Loucy (cell line): ENCODE results near the gene XPNPEP2.

Experiments used
- H2AFZ ChIP-seq: fragments of 200-600 bp; sonication (generic); 2 replicates; pipeline ENCODE4 v1.6.0; 2016; ENCODE audit warnings: antibody characterized with exemption, mild to moderate bottlenecking, low read length, moderate library complexity
- H3F3A ChIP-seq: fragments of 200-600 bp; 2 replicates; pipeline ENCODE4 v1.6.0; 2016; ENCODE audit warnings: antibody characterized with exemption, low read depth, mild to moderate bottlenecking
- H3K27me3 ChIP-seq: fragments of 200-600 bp; sonication (generic); 2 replicates; pipeline ENCODE4 v1.6.1; 2014; ENCODE audit warnings: low read length, mild to moderate bottlenecking; ENCODE audit not compliant: insufficient read depth, poor library complexity, severe bottlenecking
- H3K36me3 ChIP-seq: fragments of 200-600 bp; sonication (generic); 2 replicates; pipeline ENCODE4 v1.6.1; 2016; ENCODE audit warnings: low read length; ENCODE audit not compliant: insufficient read depth
- H3K4me1 ChIP-seq: fragments of 200-600 bp; sonication (generic); 2 replicates; pipeline ENCODE4 v1.5.1; 2014; ENCODE audit warnings: low read length, mild to moderate bottlenecking; ENCODE audit not compliant: insufficient read depth, poor library complexity, severe bottlenecking
- H3K4me2 ChIP-seq: fragments of 200-600 bp; sonication (generic); 2 replicates; pipeline ENCODE4 v1.6.0; 2014; ENCODE audit warnings: antibody characterized with exemption, low read length, low read depth, mild to moderate bottlenecking; ENCODE audit not compliant: poor library complexity, severe bottlenecking
- H3K4me3 ChIP-seq: fragments of 200-600 bp; sonication (generic); 2 replicates; pipeline ENCODE4 v1.5.1; 2014; ENCODE audit warnings: low read length, mild to moderate bottlenecking, mixed read lengths; ENCODE audit not compliant: poor library complexity, severe bottlenecking
- H3K79me2 ChIP-seq: fragments of 200-600 bp; sonication (generic); 2 replicates; pipeline ENCODE4 v1.6.1; 2014; ENCODE audit warnings: low read length; ENCODE audit not compliant: insufficient read depth
- H3K9ac ChIP-seq: fragments of 200-600 bp; sonication (generic); 2 replicates; pipeline ENCODE4 v1.6.0; 2014; ENCODE audit warnings: mild to moderate bottlenecking, low read depth, low read length, moderate library complexity; ENCODE audit not compliant: poor library complexity, severe bottlenecking
- H3K9me2 ChIP-seq: fragments of 200-600 bp; sonication (generic); replicated peaks from 2 replicates; pipeline ENCODE4 v1.6.1; 2016; ENCODE audit warnings: low read depth, low read length, mixed read lengths
- H3K9me3 ChIP-seq: fragments of 200-600 bp; sonication (generic); 2 replicates; pipeline ENCODE4 v1.6.1; 2014; ENCODE audit warnings: mild to moderate bottlenecking, antibody characterized with exemption, low read length, low read depth; ENCODE audit not compliant: insufficient read depth
- H4K20me1 ChIP-seq: fragments of 200-600 bp; sonication (generic); 2 replicates; pipeline ENCODE4 v1.6.0; 2014; ENCODE audit warnings: antibody characterized with exemption, low read length, mild to moderate bottlenecking; ENCODE audit not compliant: insufficient read depth, poor library complexity, severe bottlenecking
- CTCF ChIP-seq: fragments of 200-600 bp; sonication (generic); conservative IDR thresholded peaks from 2 replicates; pipeline ENCODE4 v1.5.1; 2014; ENCODE audit warnings: mild to moderate bottlenecking, antibody characterized with exemption, low read length
- EZH2phosphoT487 ChIP-seq: fragments of 200-600 bp; IDR thresholded peaks from 2 replicates; pipeline ENCODE4 v1.6.1; 2018; ENCODE audit warnings: antibody characterized with exemption, mild to moderate bottlenecking, moderate library complexity, borderline replicate concordance

Gene XPNPEP2

DNA sequence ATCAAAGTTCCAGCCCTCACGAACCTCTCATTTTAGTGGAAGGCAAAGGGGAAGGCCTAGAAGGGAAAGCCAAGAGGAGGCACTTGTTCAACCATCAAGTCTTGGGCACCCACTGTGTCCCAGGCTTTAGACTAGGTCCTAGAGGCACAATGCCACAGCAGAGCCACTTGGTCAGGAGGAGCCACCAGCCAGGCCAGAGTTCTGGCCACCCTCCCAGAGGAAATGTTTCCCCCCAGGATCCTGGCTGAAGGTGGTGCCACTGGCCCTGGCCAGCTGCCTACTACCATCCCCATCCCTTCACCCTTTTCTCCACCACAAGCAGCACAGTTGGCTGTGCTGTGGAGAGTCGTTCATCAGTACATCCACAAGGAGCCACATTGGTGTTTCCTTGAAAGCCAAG, 34.3 kb upstream of the XPNPEP2 start:
- Histone ChIP-seq H3K9ac (no peak overlapping the region), H4K20me1 (no peaks in the 10 kb centered on the region), H3F3A (no peaks in the 10 kb centered on the region), H3K79me2 (no peaks in the 10 kb centered on the region), H3K9me3 (no peaks in the 10 kb centered on the region), H3K27me3 (no peaks in the 10 kb centered on the region), H3K4me2 (no peak overlapping the region), H3K36me3 (no peaks in the 10 kb centered on the region), H3K4me1 (no peaks in the 10 kb centered on the region), H3K4me3 (no peak overlapping the region), H3K9me2 (no peaks in the 10 kb centered on the region), H2AFZ (no peak overlapping the region)
- no peak for TF ChIP-seq CTCF

DNA sequence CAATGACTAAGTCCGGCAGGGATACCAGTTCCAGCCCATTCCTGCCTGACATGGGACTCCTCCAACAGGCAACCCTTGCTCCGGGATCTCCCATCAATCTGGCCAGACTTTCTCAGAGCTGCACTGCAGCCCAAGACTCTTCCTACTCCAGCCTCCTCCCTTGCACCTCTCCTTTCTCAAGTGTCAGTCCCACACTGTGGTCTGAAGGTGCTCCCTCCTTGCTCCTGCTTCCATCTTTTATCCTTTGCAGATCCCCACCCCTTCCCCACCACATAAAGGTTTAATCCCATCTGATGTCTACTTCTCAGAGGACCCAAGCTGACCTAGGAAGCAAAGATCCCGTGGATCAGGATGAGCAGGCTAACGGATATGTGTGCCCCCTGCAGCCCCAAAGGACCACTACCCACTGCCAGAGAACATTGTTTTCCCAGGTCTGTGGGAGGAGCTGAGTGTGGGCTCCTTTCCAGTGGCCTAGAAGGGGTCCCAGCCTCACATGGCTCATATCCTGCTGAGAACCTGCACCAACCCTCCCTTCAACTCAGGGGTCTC, 33.3 kb upstream of the XPNPEP2 start:
- no peaks in the 10 kb centered on the region for H3K79me2 ChIP-seq
- H3K36me3 ChIP-seq = no peaks in the 10 kb centered on the region
- H2AFZ ChIP-seq = no peak overlapping the region
- H4K20me1 ChIP-seq = no peaks in the 10 kb centered on the region
- no peaks in the 10 kb centered on the region for H3F3A ChIP-seq
- H3K9ac ChIP-seq = no peak overlapping the region
- no peaks in the 10 kb centered on the region for H3K9me3 ChIP-seq
- no peak for TF ChIP-seq EZH2phosphoT487
- no peak for TF ChIP-seq CTCF
- no peaks in the 10 kb centered on the region for H3K4me1 ChIP-seq
- H3K9me2 ChIP-seq = no peaks in the 10 kb centered on the region
- H3K27me3 ChIP-seq = no peaks in the 10 kb centered on the region
- no peak overlapping the region for H3K4me2 ChIP-seq
- no peak overlapping the region for H3K4me3 ChIP-seq

GRCh38 chrX:129705988-129706387, 32.8 kb upstream of the XPNPEP2 start:
- H3K4me2 ChIP-seq = no peak overlapping the region
- no peak overlapping the region for H2AFZ ChIP-seq

More at GRCh38 chrX:129705988-129706387, 32.8 kb upstream of the XPNPEP2 start:
- Histone ChIP-seq H3K79me2 (no peaks in the 10 kb centered on the region), H3K9ac (no peak overlapping the region), H3K9me2 (no peaks in the 10 kb centered on the region), H3K9me3 (no peaks in the 10 kb centered on the region), H3K4me3 (no peak overlapping the region), H3F3A (no peaks in the 10 kb centered on the region), H3K4me1 (no peaks in the 10 kb centered on the region), H3K36me3 (no peaks in the 10 kb centered on the region), H3K27me3 (no peaks in the 10 kb centered on the region), H4K20me1 (no peaks in the 10 kb centered on the region)
- no peak for TF ChIP-seq EZH2phosphoT487
- TF ChIP-seq CTCF = no peak
